ENCODE results near the gene IQSEC1. TPM values are rescaled to one million over a fixed set of nuclear protein-coding genes. Genes with fewer than 3 reads are reported as not detected.

Gene IQSEC1
- total and polyA plus RNA-seq, 9 of the 15 experiments (the other 6 are each of a cell fraction or from before 2014, with no cell fraction given): 0.56 to 39.0 (median 6.8) TPM

DNA sequence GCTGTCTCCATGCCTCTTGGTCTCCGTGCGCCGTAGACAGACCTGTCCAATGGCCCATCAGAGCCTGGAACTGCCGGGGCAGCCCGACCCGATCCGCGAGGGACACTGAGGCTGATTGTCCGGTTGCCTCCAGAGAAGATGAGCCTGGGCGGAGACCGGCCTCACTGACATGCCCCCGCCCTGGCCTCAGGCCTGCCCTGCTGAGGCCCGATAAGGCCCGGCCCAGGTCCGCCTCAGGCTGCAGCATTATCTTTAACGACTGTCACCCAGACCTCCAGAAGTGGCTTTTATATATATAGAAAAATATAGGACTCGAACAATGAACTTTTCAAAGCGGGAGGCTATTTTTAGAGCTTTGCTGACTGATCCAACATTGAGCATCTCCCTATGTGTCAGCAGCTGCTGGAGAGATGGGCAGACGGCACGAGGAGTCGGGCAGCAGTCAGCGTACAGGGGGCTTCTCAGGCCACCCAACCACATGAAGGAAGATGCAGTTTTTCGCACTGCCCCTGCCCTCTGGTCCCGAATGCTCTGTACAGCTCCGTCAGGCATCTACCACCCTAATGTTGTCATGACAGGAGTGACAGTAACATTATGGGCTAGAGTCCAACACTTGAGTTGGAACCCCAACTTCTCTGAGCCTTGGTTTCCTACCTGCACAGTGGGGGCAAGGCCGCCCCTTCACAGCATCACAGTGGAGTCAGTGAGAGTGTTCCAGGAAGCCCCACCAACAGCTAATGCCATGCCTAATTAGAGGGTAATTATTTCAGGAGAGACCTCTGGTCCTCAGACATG is 119.8 kb downstream of the IQSEC1 start (continued):
- TF ChIP-seq ZBTB7A (IDR thresholded peaks at IDR 0.05; ENCODE audit: borderline replicate concordance, control insufficient read depth, low read depth, low read length) (peak; percentile 24; the same call in 1 of the 2 replicates), FOXM1 (IDR thresholded peaks at IDR 0.05; ENCODE audit: low read depth) (peak; percentile 79; the same call in 1 of the 2 replicates), FOXM1 (CRISPR knock-in tag; IDR thresholded peaks at IDR 0.05; ENCODE audit: low read depth) (no peak), ESRRA (IDR thresholded peaks at IDR 0.05; ENCODE audit: borderline replicate concordance, low read depth) (0 out of 2 replicates have a peak, but pooled peaks have one; percentile 23), ZBTB17 (CRISPR knock-in tag; IDR thresholded peaks at IDR 0.05) (peak; percentile 90; the same call in 1 of the 2 replicates), MEF2D (tag; conservative IDR thresholded peaks at IDR 0.05; ENCODE audit: low read depth) (peak; percentile 95), NCOA6 (IDR thresholded peaks at IDR 0.05) (no peak), ZNF57 (CRISPR knock-in tag; IDR thresholded peaks at IDR 0.05) (0 out of 2 replicates have a peak, but pooled peaks have one; percentile 13), ZNF140 (CRISPR knock-in tag; IDR thresholded peaks at IDR 0.05) (no peak), JUND (IDR thresholded peaks at IDR 0.05; ENCODE audit: borderline replicate concordance, low read depth, low read length) (peak; percentile 61; the same call in 1 of the 2 replicates), JUND (tag; IDR thresholded peaks at IDR 0.05; ENCODE audit: borderline replicate concordance, low read depth, low read length) (peak; percentile 49; the same call in 1 of the 3 replicates), USF1 (CRISPR knock-in tag; IDR thresholded peaks at IDR 0.05) (peak; percentile 40; the same call in 1 of the 2 replicates), FOSL1 (tag; conservative IDR thresholded peaks at IDR 0.05) (peak; percentile 42), E2F3 (CRISPR knock-in tag; IDR thresholded peaks at IDR 0.05) (no peak), FOXK2 (conservative IDR thresholded peaks at IDR 0.05 in 1 of 2, IDR thresholded peaks at IDR 0.05 in 1 of 2; ENCODE audit: low read depth in 2 of 2) (no peak), TEAD1 (CRISPR knock-in tag; IDR thresholded peaks at IDR 0.05) (0 out of 4 replicates have a peak, but pooled peaks of 1 of the 2 experiments have one; percentile 19), TOE1 (IDR thresholded peaks at IDR 0.05; ENCODE audit: borderline replicate concordance) (no peak), TOE1 (CRISPR knock-in tag; IDR thresholded peaks at IDR 0.05; ENCODE audit: borderline replicate concordance, low read depth) (0 out of 2 replicates have a peak, but pooled peaks have one; percentile 51), ETV5 (CRISPR knock-in tag; IDR thresholded peaks at IDR 0.05; ENCODE audit: low read depth) (peak; percentile 82; the same call in 1 of the 2 replicates), ILK (tag; IDR thresholded peaks at IDR 0.05; ENCODE audit: borderline replicate concordance, low read depth) (no peak), PRPF4 (IDR thresholded peaks at IDR 0.05; ENCODE audit: insufficient read depth, low read depth, low read length, poor library complexity, severe bottlenecking) (no peak), MEIS2 (IDR thresholded peaks at IDR 0.05; ENCODE audit: partially characterized antibody) (peak; percentile 80), FUS (optimal IDR thresholded peaks at IDR 0.05; ENCODE audit: low read depth, low read length) (no peak)
- TF ChIP-seq, protein P1, sequence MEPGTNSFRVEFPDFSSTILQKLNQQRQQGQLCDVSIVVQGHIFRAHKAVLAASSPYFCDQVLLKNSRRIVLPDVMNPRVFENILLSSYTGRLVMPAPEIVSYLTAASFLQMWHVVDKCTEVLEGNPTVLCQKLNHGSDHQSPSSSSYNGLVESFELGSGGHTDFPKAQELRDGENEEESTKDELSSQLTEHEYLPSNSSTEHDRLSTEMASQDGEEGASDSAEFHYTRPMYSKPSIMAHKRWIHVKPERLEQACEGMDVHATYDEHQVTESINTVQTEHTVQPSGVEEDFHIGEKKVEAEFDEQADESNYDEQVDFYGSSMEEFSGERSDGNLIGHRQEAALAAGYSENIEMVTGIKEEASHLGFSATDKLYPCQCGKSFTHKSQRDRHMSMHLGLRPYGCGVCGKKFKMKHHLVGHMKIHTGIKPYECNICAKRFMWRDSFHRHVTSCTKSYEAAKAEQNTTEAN (CRISPR knock-in tag; IDR thresholded peaks at IDR 0.05): no peak
- TF ChIP-seq, protein P2, sequence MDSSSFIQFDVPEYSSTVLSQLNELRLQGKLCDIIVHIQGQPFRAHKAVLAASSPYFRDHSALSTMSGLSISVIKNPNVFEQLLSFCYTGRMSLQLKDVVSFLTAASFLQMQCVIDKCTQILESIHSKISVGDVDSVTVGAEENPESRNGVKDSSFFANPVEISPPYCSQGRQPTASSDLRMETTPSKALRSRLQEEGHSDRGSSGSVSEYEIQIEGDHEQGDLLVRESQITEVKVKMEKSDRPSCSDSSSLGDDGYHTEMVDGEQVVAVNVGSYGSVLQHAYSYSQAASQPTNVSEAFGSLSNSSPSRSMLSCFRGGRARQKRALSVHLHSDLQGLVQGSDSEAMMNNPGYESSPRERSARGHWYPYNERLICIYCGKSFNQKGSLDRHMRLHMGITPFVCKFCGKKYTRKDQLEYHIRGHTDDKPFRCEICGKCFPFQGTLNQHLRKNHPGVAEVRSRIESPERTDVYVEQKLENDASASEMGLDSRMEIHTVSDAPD (CRISPR knock-in tag; IDR thresholded peaks at IDR 0.05): no peak
